Heart right ventricle (tissue), 12 donors: ENCODE measurements around the gene MEF2B. TPM values are rescaled to one million over a fixed set of nuclear protein-coding genes. Genes with fewer than 3 reads are reported as not detected.

Experiments used
- polyA plus RNA-seq, 2 donors: library from polyadenylated mRNA; stranded (reverse); fragments of 200-250 nt; gene quantifications; one replicate each; pipeline ENCODE4 v1.2.3, GENCODE V29; 2013
- total RNA-seq, 10 donors: library from RNA; stranded (reverse); fragmentation: NEBNext Ultra II Directional in 3 of 10; extraction: Animal tissue kit (Norgen Biotek cat#: 25700) in 3 of 10; gene quantifications; one replicate each; pipeline versions ENCODE4 v1.2.1 to v1.2.4, GENCODE V29; 2021 to 2023
- donor health status: ischemic (EF 13 %, LVEDD 7.1; RV severe dilation, severe dysfunction).
- donor health status: healthy with polysubstance abuse.
- donor health status: DM: no; HTN: yes; CAD: no.
- donor health status: DM: no; HTN: no; CAD: no.
- donor health status: ischemic (EF 25% LVEDD 6.9; RV normal size, moderate dysfunction).
- donor health status: ischemic (EF 25% LVEDD 5.7; RV mildly dilated, moderate dysfunction).
- donor health status: healthy.
- donor health status: nonischemic (EF 11% LVEDD 7.7; RV severe dilation, severe dysfunction).
- donor health status: DM: yes; HTN: yes; CAD: no.
- donor health status: PGD.
- donor health status: ischemic (EF 29% LVEDD 5.4; RV normal size, mild dysfunction).
- donor health status: nonischemic (EF 23%, LVEDD 6.1; RV moderate dilation, normal function).

Gene MEF2B
- total and polyA plus RNA-seq, 12 donors = 0.34 to 2.3 (median 0.54) TPM; not detected in 3

Other genes with a start within 250 kb of the MEF2B start
- 10 to 100 TPM; 10.4 to 23.2 (median 13.6) TPM for gene HOMER3, start 229.0 kb downstream of the MEF2B start, total RNA-seq
- 10 to 100 TPM; 20.8 to 24.8 TPM for gene HOMER3, start 229.0 kb downstream of the MEF2B start, polyA plus RNA-seq
- 10 to 100 TPM; 50.4 to 72.3 (median 63.3) TPM for gene SUGP2, start 136.7 kb downstream of the MEF2B start, total RNA-seq
- 10 to 100 TPM; 27.2 to 85.2 TPM for gene SUGP2, start 136.7 kb downstream of the MEF2B start, polyA plus RNA-seq
- 10 to 100 TPM; 13.4 to 22.3 (median 15.2) TPM for gene ARMC6, start 136.7 kb downstream of the MEF2B start, total RNA-seq
- 10 to 100 TPM; 21.9 to 27.9 TPM for gene ARMC6, start 136.7 kb downstream of the MEF2B start, polyA plus RNA-seq
- 10 to 100 TPM; 15.7 to 24.1 (median 19.3) TPM for gene SLC25A42, start 106.3 kb downstream of the MEF2B start, total RNA-seq
- gene SLC25A42, start 106.3 kb downstream of the MEF2B start, polyA plus RNA-seq = 10 to 100 TPM; 15.9 to 18.1 TPM
- 10 to 100 TPM; 11.4 to 27.9 (median 18.6) TPM for gene TMEM161A, start 31.8 kb downstream of the MEF2B start, total RNA-seq
- 10 to 100 TPM; 24.2 to 24.4 TPM for gene TMEM161A, start 31.8 kb downstream of the MEF2B start, polyA plus RNA-seq
- gene BORCS8, start 21.9 kb upstream of the MEF2B start, total RNA-seq = 10 to 100 TPM; 21.1 to 33.2 (median 25.0) TPM
- gene BORCS8, start 21.9 kb upstream of the MEF2B start, polyA plus RNA-seq = 10 to 100 TPM; 22.0 to 27.9 TPM
- gene RFXANK, start 22.0 kb upstream of the MEF2B start, total RNA-seq = 10 to 100 TPM; 30.6 to 42.6 (median 35.8) TPM
- 100 to 1,000 TPM in 1 of 2 donors, 10 to 100 TPM in 1; 87.6 to 109 TPM for gene RFXANK, start 22.0 kb upstream of the MEF2B start, polyA plus RNA-seq
- gene NR2C2AP, start 33.2 kb upstream of the MEF2B start, total RNA-seq = 1 to 10 TPM; 3.2 to 8.5 (median 5.1) TPM
- 10 to 100 TPM in 1 of 2 donors, 1 to 10 TPM in 1; 9.3 to 23.4 TPM for gene NR2C2AP, start 33.2 kb upstream of the MEF2B start, polyA plus RNA-seq
- not detected for gene NCAN, start 41.7 kb upstream of the MEF2B start, total RNA-seq
- not detected for gene NCAN, start 41.7 kb upstream of the MEF2B start, polyA plus RNA-seq
- gene TM6SF2, start 103.0 kb upstream of the MEF2B start, total RNA-seq = 1 to 10 TPM in 4 of 10 donors, under 1 TPM in 6; 0.17 to 2.1 (median 0.64) TPM
- gene TM6SF2, start 103.0 kb upstream of the MEF2B start, polyA plus RNA-seq = under 1 TPM; 0.20 to 0.66 TPM
- gene SUGP1, start 150.2 kb upstream of the MEF2B start, total RNA-seq = 10 to 100 TPM; 33.6 to 50.2 (median 44.8) TPM
- 10 to 100 TPM; 30.1 to 32.0 TPM for gene SUGP1, start 150.2 kb upstream of the MEF2B start, polyA plus RNA-seq
- gene MAU2, start 150.6 kb upstream of the MEF2B start, total RNA-seq = 10 to 100 TPM; 29.3 to 48.6 (median 36.7) TPM
- 10 to 100 TPM; 11.2 to 39.4 TPM for gene MAU2, start 150.6 kb upstream of the MEF2B start, polyA plus RNA-seq
- gene GATAD2A, start 235.4 kb upstream of the MEF2B start, total RNA-seq = 10 to 100 TPM; 22.1 to 48.5 (median 26.0) TPM
- gene GATAD2A, start 235.4 kb upstream of the MEF2B start, polyA plus RNA-seq = 10 to 100 TPM in 1 of 2 donors, 1 to 10 TPM in 1; 7.5 to 13.3 TPM